ENCODE data around the gene ATF7IP. TPM values are rescaled to one million over a fixed set of nuclear protein-coding genes. Genes with fewer than 3 reads are reported as not detected.

The ATF7IP gene
- total and polyA plus RNA-seq, 2 donors (not counting 1 experiment from before 2014, with no cell fraction given), result 28.1 to 208 TPM

GRCh38 chr12:14356147-14356546, 9.3 kb upstream of the ATF7IP start:
- H3K4me1 Mint-ChIP-seq, result peaks cover 5% of the 10 kb centered on the region
- no peaks in the 10 kb centered on the region for H4K20me1 ChIP-seq (ENCODE audit: control insufficient read depth, insufficient read depth, low read length, poor library complexity, severe bottlenecking)
- no CpG with 5 or more reads among the region's 1 CpG for WGBS (ENCODE audit: insufficient coverage)
- no peak overlapping the region for H3K4me2 ChIP-seq (replicated peaks; ENCODE audit: low read depth, low read length, poor library complexity, severe bottlenecking)
- no peak for ATAC-seq (ENCODE audit: low read depth)
- DNase-seq, result no peak
- peaks cover 8 to 27% (median 23%) of the 10 kb centered on the region in 3 donors for H3K9me3 ChIP-seq (ENCODE audit: control extremely low read depth in 1 of 3, control insufficient read depth in 2 of 3, insufficient read depth in 1 of 3, low read length in 2 of 3)
- intact Hi-C loops (cut with micrococcal nuclease), result no loop called here
- H3K27me3 Mint-ChIP-seq, result no peaks in the 10 kb centered on the region
- no peak overlapping the region for H2AFZ ChIP-seq (ENCODE audit: insufficient read depth, low read depth, low read length, poor library complexity, severe bottlenecking)
- H3K4me1 ChIP-seq (ENCODE audit: control insufficient read depth in 2 of 2, insufficient read depth in 2 of 2, low read length in 2 of 2), result peaks cover 2 to 4% of the 10 kb centered on the region in 2 donors
- ChIA-PET CTCF (interaction anchor here (0.7 kb wide), 1 partner anchor 67 kb away, joined by 5 read pairs; no protein-coding TSS in a partner anchor), POLR2A (no interaction called here)
- no peak overlapping the region for H3K9ac ChIP-seq (ENCODE audit: low read length)
- no peaks in the 10 kb centered on the region for H3K27me3 ChIP-seq (replicated peaks in 1 of 4; ENCODE audit: control extremely low read depth in 1 of 4, control insufficient read depth in 3 of 4, insufficient read depth in 4 of 4, low read length in 3 of 4)
- H3K36me3 ChIP-seq (replicated peaks in 1 of 2; ENCODE audit: control extremely low read depth in 1 of 2, control insufficient read depth in 1 of 2, extremely low read depth in 1 of 2, insufficient read depth in 2 of 2, low read length in 1 of 2), result no peaks in the 10 kb centered on the region
- peaks cover 5% of the 10 kb centered on the region for H3K9me3 Mint-ChIP-seq (ENCODE audit: insufficient read depth)
- no peak overlapping the region for H3K27ac ChIP-seq (ENCODE audit: low read length in 2 of 2)
- peaks cover 4% of the 10 kb centered on the region for H3K79me2 ChIP-seq (ENCODE audit: control insufficient read depth, insufficient read depth, low read length)
- no peak overlapping the region for H3K4me3 ChIP-seq (ENCODE audit: control extremely low read depth in 1 of 5, extremely low read depth in 1 of 5, insufficient read depth in 1 of 5, low read depth in 2 of 5, low read length in 4 of 5)
- H3K27ac Mint-ChIP-seq, result no peak overlapping the region
- no peak overlapping the region for H3K4me3 Mint-ChIP-seq
- TF ChIP-seq, protein P1, sequence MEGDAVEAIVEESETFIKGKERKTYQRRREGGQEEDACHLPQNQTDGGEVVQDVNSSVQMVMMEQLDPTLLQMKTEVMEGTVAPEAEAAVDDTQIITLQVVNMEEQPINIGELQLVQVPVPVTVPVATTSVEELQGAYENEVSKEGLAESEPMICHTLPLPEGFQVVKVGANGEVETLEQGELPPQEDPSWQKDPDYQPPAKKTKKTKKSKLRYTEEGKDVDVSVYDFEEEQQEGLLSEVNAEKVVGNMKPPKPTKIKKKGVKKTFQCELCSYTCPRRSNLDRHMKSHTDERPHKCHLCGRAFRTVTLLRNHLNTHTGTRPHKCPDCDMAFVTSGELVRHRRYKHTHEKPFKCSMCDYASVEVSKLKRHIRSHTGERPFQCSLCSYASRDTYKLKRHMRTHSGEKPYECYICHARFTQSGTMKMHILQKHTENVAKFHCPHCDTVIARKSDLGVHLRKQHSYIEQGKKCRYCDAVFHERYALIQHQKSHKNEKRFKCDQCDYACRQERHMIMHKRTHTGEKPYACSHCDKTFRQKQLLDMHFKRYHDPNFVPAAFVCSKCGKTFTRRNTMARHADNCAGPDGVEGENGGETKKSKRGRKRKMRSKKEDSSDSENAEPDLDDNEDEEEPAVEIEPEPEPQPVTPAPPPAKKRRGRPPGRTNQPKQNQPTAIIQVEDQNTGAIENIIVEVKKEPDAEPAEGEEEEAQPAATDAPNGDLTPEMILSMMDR (IDR thresholded peaks at IDR 0.05), result no peak
- TF ChIP-seq EZH2 (IDR thresholded peaks at IDR 0.05; ENCODE audit: borderline replicate concordance, insufficient read depth, low read depth, low read length, poor library complexity, severe bottlenecking), result no peak

- Histone ChIP-seq H3K79me2 (ENCODE audit: control insufficient read depth, insufficient read depth, low read length) (peaks cover 4% of the 10 kb centered on the region), H3K27me3 (replicated peaks in 1 of 4; ENCODE audit: control extremely low read depth in 1 of 4, control insufficient read depth in 3 of 4, insufficient read depth in 4 of 4, low read length in 3 of 4) (no peaks in the 10 kb centered on the region), H3K36me3 (replicated peaks in 1 of 2; ENCODE audit: control extremely low read depth in 1 of 2, control insufficient read depth in 1 of 2, extremely low read depth in 1 of 2, insufficient read depth in 2 of 2, low read length in 1 of 2) (no peaks in the 10 kb centered on the region), H4K20me1 (ENCODE audit: control insufficient read depth, insufficient read depth, low read length, poor library complexity, severe bottlenecking) (no peaks in the 10 kb centered on the region), H3K9ac (ENCODE audit: low read length) (no peak overlapping the region), H3K27ac (ENCODE audit: low read length in 2 of 2) (no peak overlapping the region), H3K4me2 (replicated peaks; ENCODE audit: low read depth, low read length, poor library complexity, severe bottlenecking) (no peak overlapping the region), H2AFZ (ENCODE audit: insufficient read depth, low read depth, low read length, poor library complexity, severe bottlenecking) (no peak overlapping the region), H3K4me1 (ENCODE audit: control insufficient read depth in 2 of 2, insufficient read depth in 2 of 2, low read length in 2 of 2) (peaks cover 14 to 17% of the 10 kb centered on the region in 2 donors), H3K4me3 (ENCODE audit: control extremely low read depth in 1 of 5, extremely low read depth in 1 of 5, insufficient read depth in 1 of 5, low read depth in 2 of 5, low read length in 4 of 5) (no peak overlapping the region), H3K9me3 (ENCODE audit: control extremely low read depth in 1 of 3, control insufficient read depth in 2 of 3, insufficient read depth in 1 of 3, low read length in 2 of 3) (peaks cover 6 to 21% (median 13%) of the 10 kb centered on the region in 3 donors)
- no CpG with 5 or more reads among the region's 1 CpG for WGBS (ENCODE audit: insufficient coverage)
- no peak overlapping the region for H3K4me3 Mint-ChIP-seq
- CTCF ChIA-PET, result no interaction called here
- ATAC-seq (ENCODE audit: low read depth), result no peak
- DNase-seq, result no peak
- H3K27me3 Mint-ChIP-seq, result no peaks in the 10 kb centered on the region
- peaks cover 8% of the 10 kb centered on the region for H3K9me3 Mint-ChIP-seq (ENCODE audit: insufficient read depth)
- H3K27ac Mint-ChIP-seq, result no peak overlapping the region
- intact Hi-C loops (cut with micrococcal nuclease), result no loop called here
- peaks cover 15% of the 10 kb centered on the region for H3K4me1 Mint-ChIP-seq
- POLR2A ChIA-PET, result no interaction called here
- TF ChIP-seq, protein P1 (IDR thresholded peaks at IDR 0.05), result no peak
- no peak for TF ChIP-seq EZH2 (IDR thresholded peaks at IDR 0.05; ENCODE audit: borderline replicate concordance, insufficient read depth, low read depth, low read length, poor library complexity, severe bottlenecking)
These were observed 8.0 kb upstream of the ATF7IP start for GRCh38 chr12:14357486-14357885.
